Measurements from ENCODE around the gene GPR155. TPM values are rescaled to one million over a fixed set of nuclear protein-coding genes. Genes with fewer than 3 reads are reported as not detected.
"Not testable (repeated sequence)": the region's sequence is repeated elsewhere in the genome, so short reads cannot be mapped to it uniquely, and the experiment has no call there.

GPR155 gene
- total RNA-seq, 2 donors from 2014 or later: 10.1 to 13.7 TPM

DNA sequence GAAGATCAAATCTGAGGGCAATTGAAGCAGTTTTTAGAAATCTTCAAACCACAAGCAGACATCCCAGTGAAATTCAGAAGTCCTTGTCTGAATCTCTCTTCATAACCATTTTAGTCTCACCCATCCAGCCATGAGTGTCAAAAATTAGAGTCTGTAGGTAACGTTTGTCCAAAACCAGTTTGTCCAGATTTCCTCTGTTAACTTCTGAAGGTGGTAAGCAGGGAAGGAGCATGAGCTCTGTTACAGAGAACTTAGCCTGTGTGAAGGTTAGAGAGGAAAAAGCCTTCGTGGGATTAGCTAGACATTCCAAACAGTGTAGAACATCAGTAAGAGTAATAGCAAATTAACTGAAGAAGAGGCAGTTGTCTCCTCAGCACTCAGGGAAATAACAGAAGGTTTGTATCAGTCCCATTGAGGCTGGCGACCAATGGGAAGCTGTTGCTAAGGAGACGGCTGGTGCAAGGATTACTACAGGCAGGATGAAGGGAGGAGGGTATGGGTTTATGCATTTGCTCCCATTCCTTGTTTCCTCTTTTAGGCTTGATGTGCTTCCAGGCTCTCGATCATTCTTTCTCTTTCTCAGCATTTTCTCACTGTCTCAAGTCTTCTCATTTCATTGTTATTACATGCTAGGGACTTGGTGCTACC lies 8.7 kb upstream of the GPR155 start:
- Histone ChIP-seq H3K4me1 (no peaks in the 10 kb centered on the region), H3K27ac (no peak overlapping the region), H3K36me3 (no peaks in the 10 kb centered on the region), H3K9me3 (no peaks in the 10 kb centered on the region), H3K27me3 (no peaks in the 10 kb centered on the region), H3K4me3 (no peak overlapping the region)
- TF ChIP-seq CTCF (IDR thresholded peaks at IDR 0.05): no peak
- DNase-seq (ENCODE audit: low spot score): no peak

GRCh38 chr2:174493549-174494331 lies 6.9 kb upstream of the GPR155 start:
- Histone ChIP-seq H3K27me3 (no peaks in the 10 kb centered on the region), H3K36me3 (no peaks in the 10 kb centered on the region), H3K9me3 (no peaks in the 10 kb centered on the region), H3K4me1 (no peaks in the 10 kb centered on the region), H3K27ac (no peak overlapping the region), H3K4me3 (no peak overlapping the region)
- no peak for DNase-seq (ENCODE audit: low spot score)
- no peak for TF ChIP-seq CTCF (IDR thresholded peaks at IDR 0.05)

- Histone ChIP-seq H3K36me3 (no peaks in the 10 kb centered on the region), H3K9me3 (no peaks in the 10 kb centered on the region), H3K4me1 (no peaks in the 10 kb centered on the region), H3K27ac (no peak overlapping the region), H3K27me3 (no peaks in the 10 kb centered on the region), H3K4me3 (no peak overlapping the region)
- no peak for TF ChIP-seq CTCF (IDR thresholded peaks at IDR 0.05)
- DNase-seq (ENCODE audit: low spot score): no peak
Observed at GRCh38 chr2:174492963-174493431, 6.2 kb upstream of the GPR155 start.

DNA sequence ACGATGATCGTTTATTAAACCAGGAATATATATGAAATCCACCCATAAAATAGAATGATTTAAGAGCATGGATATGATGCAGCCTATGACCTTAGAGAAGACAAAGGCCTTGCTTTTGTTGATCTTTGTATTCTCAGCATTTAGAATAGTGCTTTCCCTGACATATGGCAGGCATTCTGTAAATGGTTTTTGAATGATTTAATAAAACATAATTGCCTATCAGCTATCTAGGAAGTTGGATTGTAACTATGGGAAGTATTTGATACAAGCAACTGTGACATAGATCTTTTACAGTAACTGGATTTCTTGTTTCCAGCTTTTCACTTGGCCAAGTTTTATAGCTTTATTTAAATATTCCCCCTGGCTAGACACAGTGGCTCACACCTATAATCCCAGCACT lies 5.1 kb upstream of the GPR155 start:
- Histone ChIP-seq H3K9me3 (no peaks in the 10 kb centered on the region), H3K27ac (no peak overlapping the region), H3K27me3 (no peaks in the 10 kb centered on the region), H3K4me3 (no peak overlapping the region), H3K4me1 (no peaks in the 10 kb centered on the region), H3K36me3 (no peaks in the 10 kb centered on the region)
- no peak for DNase-seq (ENCODE audit: low spot score)
- no peak for TF ChIP-seq CTCF (IDR thresholded peaks at IDR 0.05)

DNA sequence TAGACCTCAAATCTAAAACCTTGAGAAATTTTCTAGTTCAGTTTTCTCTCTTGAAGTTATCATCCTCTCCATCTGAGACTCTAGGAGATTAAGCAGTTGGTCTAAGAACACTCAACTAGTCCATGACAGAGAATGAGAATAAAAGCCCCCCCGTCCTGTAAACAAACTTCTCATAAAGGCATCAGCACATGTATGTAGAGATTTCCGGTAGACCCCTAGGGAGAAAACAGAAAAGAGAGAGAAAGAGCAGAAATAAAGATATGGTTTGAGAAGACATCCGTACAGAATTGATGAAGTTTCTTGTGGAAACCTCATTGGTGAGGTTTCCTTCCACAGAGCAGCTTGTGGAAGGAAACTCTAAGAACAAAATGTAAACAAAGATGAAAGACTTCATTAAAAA lies 3.2 kb upstream of the GPR155 start:
- Histone ChIP-seq H3K9me3 (no peaks in the 10 kb centered on the region), H3K27me3 (no peaks in the 10 kb centered on the region), H3K4me1 (no peaks in the 10 kb centered on the region), H3K36me3 (no peaks in the 10 kb centered on the region), H3K27ac (no peak overlapping the region), H3K4me3 (no peak overlapping the region)
- no peak for DNase-seq (ENCODE audit: low spot score)
- no peak for TF ChIP-seq CTCF (IDR thresholded peaks at IDR 0.05)

GRCh38 chr2:174489520-174489919 lies 2.7 kb upstream of the GPR155 start:
- H3K9me3 ChIP-seq; H3K36me3 ChIP-seq; H3K27me3 ChIP-seq; DNase-seq (ENCODE audit: low spot score); H3K27ac ChIP-seq; H3K4me1 ChIP-seq; H3K4me3 ChIP-seq: not testable (repeated sequence)

All from right atrium auricular region (tissue), 2 donors.